OCI-LY3 (cell line): ENCODE results near the gene PRDM1.

Source experiments
- H2AFZ ChIP-seq: fragments of 200-600, 300-600 bp; shearing (Covaris generic); 2 replicates; pipeline ENCODE4 v1.6.0; 2014; ENCODE audit warnings: antibody characterized with exemption, low read depth, low read length
- H3K27ac ChIP-seq: fragments of 200-600, 300-600 bp; sonication (generic); 2 replicates; pipeline ENCODE4 v1.5.1; 2014; ENCODE audit warnings: mild to moderate bottlenecking, low read length, moderate library complexity, mixed read lengths
- H3K27me3 ChIP-seq: fragments of 200-600, 300-600 bp; sonication (generic); 2 replicates; pipeline ENCODE4 v1.6.1; 2014; ENCODE audit warnings: low read depth, low read length, mixed read lengths
- H3K36me3 ChIP-seq: fragments of 200-600, 300-600 bp; sonication (generic); replicated peaks from 2 replicates; pipeline ENCODE3; 2014; ENCODE audit warnings: low read depth, low read length, mixed read lengths
- H3K4me1 ChIP-seq: fragments of 300-600, 200-600 bp; sonication (generic); 2 replicates; pipeline ENCODE4 v1.6.1; 2014; ENCODE audit warnings: low read length, mixed read lengths
- H3K4me2 ChIP-seq: fragments of 200-600, 300-600 bp; sonication (generic); 2 replicates; pipeline ENCODE4 v1.6.1; 2014; ENCODE audit warnings: low read length, mixed read lengths
- H3K4me3 ChIP-seq: fragments of 300-600, 200-600 bp; sonication (generic); 2 replicates; pipeline ENCODE4 v1.5.1; 2014; ENCODE audit warnings: antibody characterized with exemption, mild to moderate bottlenecking, low read length, moderate library complexity
- H3K79me2 ChIP-seq: fragments of 300-600, 200-600 bp; shearing (Covaris generic); 2 replicates; pipeline ENCODE4 v1.6.1; 2014; ENCODE audit warnings: mild to moderate bottlenecking, low read length, mixed read lengths
- H3K9ac ChIP-seq: fragments of 300-600, 200-600 bp; shearing (Covaris generic); 2 replicates; pipeline ENCODE4 v1.6.0; 2014; ENCODE audit warnings: mild to moderate bottlenecking, low read length, moderate library complexity
- H3K9me3 ChIP-seq: fragments of 200-600, 300-600 bp; shearing (Covaris generic); 2 replicates; pipeline ENCODE4 v1.6.1; 2014; ENCODE audit warnings: low read length, mixed read lengths; ENCODE audit not compliant: insufficient read depth
- H4K20me1 ChIP-seq: fragments of 200-600, 300-600 bp; sonication (generic); 2 replicates; pipeline ENCODE4 v1.6.1; 2016; ENCODE audit warnings: low read length, mixed read lengths; ENCODE audit not compliant: insufficient read depth
- EZH2phosphoT487 ChIP-seq: fragments of 200-600 bp; shearing (Covaris generic); IDR thresholded peaks from 2 replicates; pipeline ENCODE4 v1.6.1; 2018; ENCODE audit warnings: antibody characterized with exemption, mixed run types, low read depth
- TF ChIP-seq, protein P1 (sequence below): fragments of 200-600, 300-600 bp; sonication (generic); IDR thresholded peaks from 2 replicates; pipeline ENCODE4 v1.5.1; 2014; ENCODE audit warnings: antibody characterized with exemption, low read length, low read depth

Gene PRDM1

DNA sequence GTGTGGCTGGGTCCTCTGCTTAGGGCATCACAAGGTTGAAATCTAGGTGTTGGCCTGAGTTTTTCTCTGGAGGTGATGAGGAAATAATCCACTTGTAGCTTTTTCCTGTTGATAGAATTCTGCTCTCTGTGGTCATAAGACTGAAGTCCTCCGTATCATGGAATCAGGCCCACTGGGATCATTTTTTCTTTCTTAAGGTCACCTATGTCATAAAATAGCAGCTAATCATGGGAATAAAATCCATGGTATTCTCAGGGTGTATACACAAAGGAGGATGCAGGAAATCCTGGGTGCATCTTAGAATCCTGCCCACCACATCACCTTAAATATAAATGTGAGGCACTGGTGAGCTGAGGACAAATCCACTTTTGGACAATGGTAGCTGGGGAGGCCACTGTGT is 72.7 kb downstream of the PRDM1 start:
- H3K4me1 ChIP-seq: peaks cover 57% of the 10 kb centered on the region
- H2AFZ ChIP-seq: no peak overlapping the region
- no peaks in the 10 kb centered on the region for H3K9me3 ChIP-seq
- H4K20me1 ChIP-seq: no peaks in the 10 kb centered on the region
- H3K27me3 ChIP-seq: no peaks in the 10 kb centered on the region
- H3K4me3 ChIP-seq: no peak overlapping the region
- H3K27ac ChIP-seq: no peak overlapping the region
- no peaks in the 10 kb centered on the region for H3K79me2 ChIP-seq
- H3K9ac ChIP-seq: no peak overlapping the region
- H3K4me2 ChIP-seq: no peak overlapping the region
- H3K36me3 ChIP-seq: no peaks in the 10 kb centered on the region
- TF ChIP-seq EZH2phosphoT487: no peak
- TF ChIP-seq, protein P1, sequence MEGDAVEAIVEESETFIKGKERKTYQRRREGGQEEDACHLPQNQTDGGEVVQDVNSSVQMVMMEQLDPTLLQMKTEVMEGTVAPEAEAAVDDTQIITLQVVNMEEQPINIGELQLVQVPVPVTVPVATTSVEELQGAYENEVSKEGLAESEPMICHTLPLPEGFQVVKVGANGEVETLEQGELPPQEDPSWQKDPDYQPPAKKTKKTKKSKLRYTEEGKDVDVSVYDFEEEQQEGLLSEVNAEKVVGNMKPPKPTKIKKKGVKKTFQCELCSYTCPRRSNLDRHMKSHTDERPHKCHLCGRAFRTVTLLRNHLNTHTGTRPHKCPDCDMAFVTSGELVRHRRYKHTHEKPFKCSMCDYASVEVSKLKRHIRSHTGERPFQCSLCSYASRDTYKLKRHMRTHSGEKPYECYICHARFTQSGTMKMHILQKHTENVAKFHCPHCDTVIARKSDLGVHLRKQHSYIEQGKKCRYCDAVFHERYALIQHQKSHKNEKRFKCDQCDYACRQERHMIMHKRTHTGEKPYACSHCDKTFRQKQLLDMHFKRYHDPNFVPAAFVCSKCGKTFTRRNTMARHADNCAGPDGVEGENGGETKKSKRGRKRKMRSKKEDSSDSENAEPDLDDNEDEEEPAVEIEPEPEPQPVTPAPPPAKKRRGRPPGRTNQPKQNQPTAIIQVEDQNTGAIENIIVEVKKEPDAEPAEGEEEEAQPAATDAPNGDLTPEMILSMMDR: no peak
